GM18520 (cell line): Measurements from ENCODE around the gene POLR3A.

ENCODE experiments used
- ATAC-seq: cut with Tn5 transposase; IDR thresholded peaks from one replicate; pipeline ENCODE4 v1.9.1; 2021; ENCODE audit not compliant: unreplicated experiment

POLR3A gene

GRCh38 chr10:77922055-77922454, 107.3 kb downstream of the POLR3A start:
- ATAC-seq, result no peak

DNA sequence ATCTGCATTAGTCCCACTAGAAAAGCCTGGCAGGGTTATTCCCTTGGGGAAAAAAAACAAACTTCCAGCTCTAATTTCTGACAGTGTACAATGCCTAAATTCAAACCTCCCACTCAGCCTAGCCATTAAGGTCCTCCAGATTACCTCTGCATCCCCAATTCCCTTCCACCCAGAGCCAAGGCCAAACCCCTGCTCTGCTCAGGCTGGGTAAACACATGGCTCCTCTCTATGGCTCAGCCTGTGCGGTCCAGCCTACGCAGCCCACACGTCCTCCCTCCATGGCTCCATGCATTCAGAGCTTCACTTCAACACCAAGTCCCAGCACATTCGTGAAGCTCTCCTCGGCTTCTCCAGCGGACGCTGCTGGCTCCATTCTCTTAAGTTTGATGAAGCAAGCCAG, 107.9 kb downstream of the POLR3A start:
- ATAC-seq, result no peak

GRCh38 chr10:77920495-77920894, 108.8 kb downstream of the POLR3A start:
- no peak for ATAC-seq

- ATAC-seq, result no peak
Measured at GRCh38 chr10:77919713-77920108, 109.6 kb downstream of the POLR3A start.
